Activated CD8-positive, alpha-beta T cell treated with anti-CD3 and anti-CD28 coated beads for 36 hours (primary cell): ENCODE measurements around the gene NECAB3. TPM values are rescaled to one million over a fixed set of nuclear protein-coding genes. Genes with fewer than 3 reads are reported as not detected.
A peak's percentile ranks its signal among the peaks of the same experiment; 100 is the strongest.

Source experiments
- ATAC-seq: fragments of 200-7000 bp; cut with Tn5 transposase; one replicate; pipeline ENCODE4 v1.10.0; 2021; ENCODE audit warnings: mild to moderate bottlenecking, moderate library complexity
- CTCF ChIA-PET: fragments of 350-600 bp; sonication (Branson Sonifier 250); formaldehyde crosslinking; loops from one replicate; lab custom pipeline; 2021; ENCODE audit warnings: antibody characterized with exemption; lab: Charles Lee
- POLR2A ChIA-PET: fragments of 350-600 bp; sonication (Branson Sonifier 250); formaldehyde crosslinking; loops from one replicate; lab custom pipeline; 2021; ENCODE audit warnings: antibody characterized with exemption; lab: Charles Lee
- DNase-seq: peaks from one replicate; pipeline ENCODE4 v3.0.0-alpha.2; 2020
- H3K27ac Mint-ChIP-seq: one replicate; pipeline ENCODE4 v1.8.0; 2021; ENCODE audit warnings: mild to moderate bottlenecking, mixed read lengths
- H3K27me3 Mint-ChIP-seq: one replicate; pipeline ENCODE4 v1.8.0; 2021; ENCODE audit warnings: mixed read lengths
- H3K36me3 Mint-ChIP-seq: one replicate; pipeline ENCODE4 v1.8.0; 2021; ENCODE audit warnings: low read depth, mixed read lengths
- H3K4me1 Mint-ChIP-seq: one replicate; pipeline ENCODE4 v1.8.0; 2021; ENCODE audit warnings: low read depth, mixed read lengths
- H3K4me3 Mint-ChIP-seq: one replicate; pipeline ENCODE4 v1.8.0; 2021; ENCODE audit warnings: mild to moderate bottlenecking, moderate library complexity, mixed read lengths
- H3K9me3 Mint-ChIP-seq: one replicate; pipeline ENCODE4 v1.8.0; 2021; ENCODE audit warnings: mixed read lengths
- CTCF ChIP-seq: fragments of 200-600 bp; IDR thresholded peaks from one replicate; pipeline ENCODE4 v1.8.0; 2022; ENCODE audit warnings: antibody characterized with exemption, mild to moderate bottlenecking
- intact Hi-C: fragments of 100-400 bp; cut with micrococcal nuclease; formaldehyde crosslinking; loops from one replicate; pipeline ENCODE4 v1.10.0; 2022
- total RNA-seq, 2 experiments: library from RNA; stranded (reverse); gene quantifications; one replicate each; pipeline ENCODE4 v1.2.3, GENCODE V29; 2021

The NECAB3 gene
- total RNA-seq, 2 experiments from 2014 or later: 13.7 to 16.0 TPM

- ChIA-PET POLR2A (interaction anchor here (1.0 to 1.9 kb wide), 4 partner anchors 10 to 27 kb away, joined by 3 to 11 read pairs (median 3); partner anchors contain the start of genes C20orf144 and NECAB3), CTCF (interaction anchor here (1.1 to 1.8 kb wide), 3 partner anchors 10 to 25 kb away, joined by 4 read pairs; no protein-coding TSS in a partner anchor)
- H3K9me3 Mint-ChIP-seq: no peaks in the 10 kb centered on the region
- intact Hi-C loops: loop anchor here (5.0 kb wide), 1 partner anchor 43 kb away; the partner anchor contains the start of gene ZNF341
- no peak overlapping the region for H3K4me3 Mint-ChIP-seq
- no peak for ATAC-seq
- no peak for TF ChIP-seq CTCF
- peak overlapping the region; percentile 85 for H3K27ac Mint-ChIP-seq
- no peak for DNase-seq
- H3K36me3 Mint-ChIP-seq: peaks cover 11% of the 10 kb centered on the region
- H3K27me3 Mint-ChIP-seq: no peaks in the 10 kb centered on the region
- peaks cover 50% of the 10 kb centered on the region for H3K4me1 Mint-ChIP-seq
These were observed 15.3 kb upstream of the NECAB3 start for GRCh38 chr20:33689493-33689892.

GRCh38 chr20:33688938-33689424, 14.8 kb upstream of the NECAB3 start:
- Mint-ChIP-seq H3K27ac (peak overlapping the region; percentile 18), H3K36me3 (peaks cover 15% of the 10 kb centered on the region), H3K4me3 (no peak overlapping the region), H3K4me1 (peaks cover 55% of the 10 kb centered on the region), H3K27me3 (no peaks in the 10 kb centered on the region), H3K9me3 (no peaks in the 10 kb centered on the region)
- ATAC-seq (no peak), DNase-seq (no peak)
- intact Hi-C loops: loop anchor here (5.0 kb wide), 1 partner anchor 43 kb away; the partner anchor contains the start of gene ZNF341
- ChIA-PET POLR2A (interaction anchor here (1.0 to 1.9 kb wide), 4 partner anchors 10 to 27 kb away, joined by 3 to 11 read pairs (median 3); partner anchors contain the start of genes C20orf144 and NECAB3), CTCF (interaction anchor here (1.1 to 1.8 kb wide), 4 partner anchors 10 to 151 kb away, joined by 3 to 4 read pairs (median 4); no protein-coding TSS in a partner anchor)
- no peak for TF ChIP-seq CTCF

- Mint-ChIP-seq H3K36me3 (peaks cover 15% of the 10 kb centered on the region), H3K27ac (peak overlapping the region; percentile 17), H3K4me3 (no peak overlapping the region), H3K27me3 (no peaks in the 10 kb centered on the region), H3K4me1 (peaks cover 57% of the 10 kb centered on the region), H3K9me3 (no peaks in the 10 kb centered on the region)
- ChIA-PET CTCF (interaction anchor here (1.1 to 2.0 kb wide), 5 partner anchors 20 to 152 kb away, joined by 3 to 8 read pairs (median 7); partner anchors contain the start of genes PXMP4 and ZNF341), POLR2A (interaction anchor here (1.1 to 5.1 kb wide), 4 partner anchors 9 to 32 kb away, joined by 3 to 27 read pairs (median 7); partner anchors contain the start of genes C20orf144 and PXMP4)
- intact Hi-C loops: loop anchor here (5.0 kb wide), 1 partner anchor 44 kb away; the partner anchor contains the start of gene ZNF341
- ATAC-seq (no peak), DNase-seq (peak; percentile 31)
- TF ChIP-seq CTCF: no peak
These were observed 14.0 kb upstream of the NECAB3 start for GRCh38 chr20:33687993-33688937.

GRCh38 chr20:33687370-33687915, 13.2 kb upstream of the NECAB3 start:
- Mint-ChIP-seq H3K9me3 (no peaks in the 10 kb centered on the region), H3K4me3 (no peak overlapping the region), H3K36me3 (peaks cover 20% of the 10 kb centered on the region), H3K27ac (peak overlapping the region; percentile 82), H3K27me3 (no peaks in the 10 kb centered on the region), H3K4me1 (peaks cover 64% of the 10 kb centered on the region)
- no peak for TF ChIP-seq CTCF
- no peak for ATAC-seq
- CTCF ChIA-PET: interaction anchor here (1.0 to 2.0 kb wide), 6 partner anchors 19 to 153 kb away, joined by 3 to 8 read pairs (median 6); partner anchors contain the start of genes ACTL10, PXMP4 and ZNF341
- POLR2A ChIA-PET: interaction anchor here (0.9 to 5.1 kb wide), 5 partner anchors 8 to 49 kb away, joined by 3 to 27 read pairs (median 6); partner anchors contain the start of gene PXMP4
- intact Hi-C loops: loop anchor here (5.0 kb wide), 1 partner anchor 45 kb away; the partner anchor contains the start of gene ZNF341
- no peak for DNase-seq
